Stimulated activated CD8-positive, alpha-beta memory T cell treated with anti-CD3 and anti-CD28 coated beads, Interleukin-7, amount 100 ng/mL, for 4 hours (primary cell): Measurements from ENCODE around the gene LIN28B.
"Not testable (repeated sequence)": the region's sequence is repeated elsewhere in the genome, so short reads cannot be mapped to it uniquely, and the experiment has no call there.

Experiments used
- DNase-seq, 2 donors: peaks; one replicate each; pipeline ENCODE4 v3.0.0-alpha.2; 2020; ENCODE audit warnings: low read depth in 2 of 2

LIN28B gene

GRCh38 chr6:104956731-104957294 is at the start of gene LIN28B:
TSS of gene LIN28B (plus strand) at chr6:104957107. CDS start at chr6:104957251, 144 bp downstream.
- no peak for DNase-seq

GRCh38 chr6:104908031-104908887 is 48.6 kb upstream of the LIN28B start:
- DNase-seq = no peak

GRCh38 chr6:104908888-104909525 is 47.9 kb upstream of the LIN28B start:
- DNase-seq = no peak

GRCh38 chr6:104921896-104922295 is 35.0 kb upstream of the LIN28B start:
- DNase-seq = no peak

- DNase-seq = no peak
These were observed 28.8 kb upstream of the LIN28B start for GRCh38 chr6:104928141-104928540.

- no peak for DNase-seq
These were observed 27.6 kb upstream of the LIN28B start for GRCh38 chr6:104929353-104929752.

- no peak for DNase-seq
These were observed 26.0 kb upstream of the LIN28B start for GRCh38 chr6:104930939-104931338.

- no peak for DNase-seq
These were observed 20.0 kb upstream of the LIN28B start for GRCh38 chr6:104936766-104937535.

- no peak for DNase-seq
These were observed 16.5 kb upstream of the LIN28B start for GRCh38 chr6:104940238-104940892.

GRCh38 chr6:104940893-104941728 is 15.8 kb upstream of the LIN28B start:
- DNase-seq = no peak

- DNase-seq = no peak
These were observed 15.2 kb upstream of the LIN28B start for GRCh38 chr6:104941729-104942091.

GRCh38 chr6:104943781-104944180 is 13.1 kb upstream of the LIN28B start:
- no peak for DNase-seq

- DNase-seq = no peak
These were observed 7.7 kb upstream of the LIN28B start for GRCh38 chr6:104949206-104949605.

GRCh38 chr6:104951677-104952076 is 5.2 kb upstream of the LIN28B start:
- DNase-seq = no peak

GRCh38 chr6:104952911-104953399 is 4.0 kb upstream of the LIN28B start:
- no peak for DNase-seq

GRCh38 chr6:104953400-104954189 is 3.3 kb upstream of the LIN28B start:
- not testable (repeated sequence) for DNase-seq

GRCh38 chr6:104954190-104954797 is 2.6 kb upstream of the LIN28B start:
- no peak for DNase-seq

- DNase-seq = no peak
These were observed 1.4 kb upstream of the LIN28B start for GRCh38 chr6:104955491-104955890.
